HG02642 (cell line): ENCODE results near the gene OSBP2.
"Not testable (repeated sequence)": the region's sequence is repeated elsewhere in the genome, so short reads cannot be mapped to it uniquely, and the experiment has no call there.

Experiments used
- ATAC-seq: cut with Tn5 transposase; IDR thresholded peaks from one replicate; pipeline ENCODE4 v1.9.1; 2021; ENCODE audit warnings: mild to moderate bottlenecking; ENCODE audit not compliant: unreplicated experiment, poor library complexity

Gene OSBP2

DNA sequence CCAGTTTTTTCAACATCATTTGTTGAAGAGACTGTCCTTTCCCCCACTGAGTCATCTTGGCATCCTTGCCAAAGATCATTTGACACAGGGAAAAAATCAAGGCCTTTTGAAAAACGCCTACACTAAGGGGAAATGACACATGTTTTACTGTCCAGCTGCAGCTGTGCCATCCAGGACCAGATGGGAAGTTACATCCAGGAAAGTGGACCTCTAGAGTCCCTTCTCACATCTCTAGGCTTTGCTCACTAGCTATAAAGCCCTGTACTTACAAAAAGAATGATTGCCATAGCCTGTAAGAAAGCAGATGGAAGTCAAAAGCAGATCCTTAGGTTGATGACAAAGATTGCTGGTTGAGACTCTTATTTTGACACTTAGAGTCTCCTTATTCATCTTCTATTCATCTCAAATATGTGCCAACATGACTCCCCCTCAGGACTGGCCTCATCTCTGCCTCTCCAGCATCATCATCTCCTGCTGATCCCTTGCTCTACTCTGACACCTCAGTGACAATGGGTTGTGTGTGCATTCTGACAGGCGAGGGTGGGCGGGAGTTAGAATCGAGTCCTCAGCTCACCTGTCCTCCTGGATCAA, 22.8 kb downstream of the OSBP2 start:
- no peak for ATAC-seq

DNA sequence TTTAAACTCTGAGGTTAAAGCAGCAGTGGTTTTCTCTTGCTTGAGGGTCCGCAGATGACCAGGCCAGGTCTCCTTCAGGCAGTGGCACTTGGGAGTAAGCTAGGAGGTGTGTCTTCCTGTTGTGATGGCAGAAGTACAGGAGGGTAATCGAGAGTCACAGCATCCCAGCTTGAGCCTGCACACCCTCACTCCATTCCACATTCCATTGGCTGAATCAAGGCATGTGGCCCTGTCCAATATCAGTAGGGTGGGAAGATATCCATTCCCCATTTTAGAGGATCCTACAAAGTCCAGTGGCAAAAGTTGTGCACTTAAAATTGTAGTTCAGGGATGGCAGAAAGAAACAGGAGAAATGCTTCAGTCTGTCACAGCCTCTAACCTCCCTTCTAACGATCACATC, 23.3 kb downstream of the OSBP2 start:
- ATAC-seq, result no peak

DNA sequence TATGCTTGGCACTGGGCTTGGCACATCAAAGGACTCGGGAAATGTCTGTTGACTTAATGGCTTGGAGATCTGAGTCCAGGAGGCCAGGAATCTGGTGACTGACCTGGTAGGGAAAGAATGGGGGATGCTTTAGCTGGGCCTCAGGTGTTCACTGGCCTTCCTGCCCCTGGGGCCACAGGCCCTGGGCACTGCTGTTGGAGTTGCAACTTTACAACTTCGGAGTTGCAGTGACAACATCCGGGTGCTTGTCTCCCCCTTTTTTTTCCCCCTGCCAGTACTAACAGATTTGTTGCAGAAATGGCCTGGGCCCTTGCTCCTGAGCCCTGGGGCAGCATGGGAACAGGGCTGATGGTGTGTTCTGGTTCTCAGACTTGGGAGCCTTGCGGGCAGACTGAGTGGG, 23.8 kb downstream of the OSBP2 start:
- no peak for ATAC-seq

DNA sequence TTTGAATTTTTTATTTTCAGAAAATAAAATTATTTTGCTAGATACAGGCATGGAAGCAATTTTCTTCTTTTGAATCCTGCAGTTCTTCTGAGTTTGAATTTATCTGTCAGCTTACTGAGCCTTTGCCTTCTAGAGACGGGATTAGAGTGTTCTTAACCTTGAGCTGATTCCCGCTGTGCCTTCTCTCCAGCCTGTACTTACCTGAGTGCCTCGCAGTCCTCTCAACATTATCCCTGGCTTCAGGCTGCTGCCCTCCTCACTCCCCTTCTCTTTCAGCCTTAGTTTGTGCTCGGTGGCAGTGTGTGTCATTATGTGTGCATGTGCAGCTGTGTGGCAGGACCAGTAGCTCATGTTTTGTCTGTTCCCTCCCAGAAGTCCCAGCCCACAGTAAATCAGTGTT, 24.3 kb downstream of the OSBP2 start:
- ATAC-seq, result no peak

DNA sequence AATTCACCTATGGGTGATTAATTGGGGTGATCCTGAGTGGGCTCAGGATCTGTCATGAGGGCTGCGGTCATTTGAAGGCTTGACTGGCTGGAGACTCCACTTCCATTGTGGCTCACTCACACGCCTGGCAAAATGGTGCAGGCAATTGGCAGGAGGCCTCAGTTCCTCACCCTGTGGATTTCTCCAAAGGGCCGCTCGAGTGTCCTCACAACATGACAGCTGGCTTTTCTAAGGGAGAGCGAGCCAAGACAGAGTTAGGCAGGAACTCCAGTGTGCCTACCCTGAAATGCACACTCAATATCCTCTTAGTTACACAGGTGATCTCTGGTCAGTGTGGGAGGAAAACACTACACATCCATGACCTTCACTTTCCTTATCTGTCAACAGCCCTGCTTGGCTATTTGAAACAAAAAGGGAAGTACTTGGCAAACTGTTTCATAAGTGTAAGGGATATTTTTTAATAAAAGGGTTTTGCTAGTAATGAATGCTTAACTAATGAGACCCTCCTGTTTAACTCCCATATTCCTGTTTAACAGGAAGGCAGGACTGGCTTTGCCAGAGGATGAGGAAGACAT, 25.7 kb downstream of the OSBP2 start:
- ATAC-seq, result no peak

DNA sequence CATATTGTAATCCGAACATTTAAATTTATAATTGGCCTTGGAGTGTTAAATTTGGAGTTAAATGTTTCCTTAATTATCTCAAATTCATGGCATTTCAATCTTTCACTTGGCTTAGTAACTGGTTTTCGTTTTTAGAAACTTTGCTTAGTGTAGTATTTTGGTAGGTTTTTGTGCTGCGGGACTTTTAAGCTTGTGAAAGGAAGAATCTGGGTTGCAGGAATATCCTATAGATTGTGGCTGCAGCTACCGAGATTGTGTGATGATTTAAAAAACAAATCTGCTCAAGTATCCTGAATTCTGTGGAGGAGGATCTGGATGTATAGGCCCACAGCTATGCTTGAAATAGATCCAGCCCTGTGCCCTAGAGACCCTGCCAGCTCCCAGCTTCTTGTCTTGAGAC, 27.1 kb downstream of the OSBP2 start:
- ATAC-seq, result no peak

DNA sequence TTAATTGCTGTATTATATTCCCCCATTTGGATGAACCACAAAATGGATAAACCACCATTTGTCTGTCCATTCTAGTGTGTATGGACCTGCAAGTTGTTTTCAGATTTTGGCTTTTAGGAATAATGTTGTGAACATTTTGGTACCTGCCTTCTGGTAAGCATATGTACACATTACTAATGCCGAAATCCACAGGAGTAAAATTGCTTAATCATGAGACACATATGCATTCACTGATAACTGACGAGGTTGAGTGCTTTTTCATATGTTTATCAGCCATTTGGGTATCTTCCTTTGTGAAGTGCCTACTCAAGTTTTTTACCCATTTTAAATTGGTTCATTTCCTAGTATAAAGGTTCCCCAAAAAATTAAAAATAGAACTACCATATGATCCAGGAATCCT, 34.2 kb downstream of the OSBP2 start:
- ATAC-seq, result no peak

DNA sequence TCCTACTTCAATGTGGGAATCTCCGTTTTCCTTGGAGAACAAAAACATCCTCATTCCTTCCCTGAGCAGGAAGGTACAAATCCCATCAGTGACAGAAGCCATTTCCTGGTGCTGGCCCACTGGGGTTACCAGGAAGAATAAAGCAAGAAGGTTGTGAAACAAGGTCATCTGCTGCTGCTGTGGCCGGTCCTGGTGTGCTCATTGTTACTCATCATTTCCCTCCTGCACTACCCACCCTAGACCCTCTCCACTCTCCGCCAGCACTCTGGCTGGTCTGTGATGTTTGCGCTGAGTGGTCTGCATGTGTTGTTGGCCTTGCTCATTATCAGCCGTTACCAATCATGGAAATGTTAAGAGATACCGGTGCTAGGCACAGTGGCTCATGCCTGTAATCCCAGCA, 37.0 kb downstream of the OSBP2 start:
- ATAC-seq, result no peak

DNA sequence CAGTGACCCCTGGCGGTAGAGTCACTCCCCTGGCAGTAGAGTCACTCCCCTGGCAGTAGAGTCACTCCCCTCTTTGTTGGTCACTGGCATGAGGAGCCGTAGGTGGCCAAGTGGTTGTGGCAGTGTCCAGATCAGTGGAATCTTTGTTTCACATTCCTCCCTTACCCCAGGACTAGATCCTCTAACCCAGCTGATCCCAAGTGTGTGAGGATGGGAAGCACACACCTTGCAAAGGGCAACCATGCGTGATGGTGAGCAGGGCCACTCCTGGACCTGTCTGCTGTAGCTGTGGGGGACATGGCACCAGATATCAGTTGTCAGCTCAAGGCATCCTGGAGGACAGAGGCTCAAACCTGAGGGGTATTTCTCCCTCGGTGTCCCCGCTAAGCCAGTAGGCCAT, 37.8 kb downstream of the OSBP2 start:
- ATAC-seq, result no peak

DNA sequence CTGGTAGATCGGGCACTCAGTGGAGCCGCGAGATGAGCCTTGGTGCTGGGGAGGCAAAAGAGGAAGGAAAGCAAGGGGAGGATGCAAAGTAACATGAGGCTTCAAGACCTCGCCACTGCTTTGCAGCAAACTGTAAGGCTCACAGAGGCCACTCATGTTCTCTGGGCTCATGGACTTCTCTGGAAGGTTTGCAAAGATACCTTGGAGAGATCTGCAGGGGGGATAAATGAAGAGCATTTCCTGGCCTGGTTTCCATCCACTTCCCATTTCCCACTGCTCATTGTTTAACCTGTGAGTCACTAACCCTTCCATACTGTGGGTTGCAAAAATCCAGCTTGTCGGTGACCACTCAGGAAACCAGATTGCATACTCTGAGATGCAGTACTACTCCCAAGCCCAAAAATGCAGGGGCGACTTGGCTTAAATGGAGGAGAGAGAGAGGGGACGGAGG, 38.5 kb downstream of the OSBP2 start:
- no peak for ATAC-seq

DNA sequence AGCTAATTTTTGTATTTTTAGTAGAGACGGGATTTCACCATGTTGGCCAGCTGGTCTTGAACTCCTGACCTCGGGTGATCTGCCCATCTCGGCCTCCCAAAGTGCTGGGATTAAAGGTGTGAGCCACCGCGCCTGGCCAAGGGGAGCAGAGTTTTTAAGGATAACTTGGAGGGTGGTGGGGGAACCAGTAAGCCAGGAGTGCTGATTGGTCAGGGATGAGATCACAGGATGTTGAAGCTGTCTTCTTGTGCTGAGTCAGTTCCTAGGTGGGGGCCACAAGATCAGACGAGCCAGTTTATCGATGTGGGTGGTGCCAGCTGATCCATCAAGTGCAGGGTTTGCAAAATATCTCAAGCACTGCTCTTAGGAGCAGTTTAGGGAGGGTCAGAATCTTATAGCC, 45.3 kb downstream of the OSBP2 start:
- ATAC-seq, result not testable (repeated sequence)

DNA sequence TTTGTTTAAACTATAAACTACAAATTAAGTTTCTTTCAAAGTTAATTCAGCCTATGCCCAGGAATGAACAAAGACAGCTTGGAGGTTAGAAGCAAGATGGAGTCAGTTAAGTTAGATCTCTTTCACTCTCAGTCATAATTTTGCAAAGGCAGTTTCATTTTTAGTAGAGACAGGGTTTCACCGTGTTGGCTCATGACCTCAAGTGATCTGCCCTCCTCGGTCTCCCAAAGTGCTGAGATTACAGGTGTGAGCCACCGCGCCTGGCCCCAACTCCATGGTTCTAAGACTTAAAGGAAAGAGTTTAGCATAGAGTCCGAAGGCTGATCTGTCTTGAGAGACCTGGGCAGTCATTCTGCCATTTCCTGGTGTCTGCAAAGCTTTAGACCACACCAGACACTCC, 45.8 kb downstream of the OSBP2 start:
- ATAC-seq, result not testable (repeated sequence)

DNA sequence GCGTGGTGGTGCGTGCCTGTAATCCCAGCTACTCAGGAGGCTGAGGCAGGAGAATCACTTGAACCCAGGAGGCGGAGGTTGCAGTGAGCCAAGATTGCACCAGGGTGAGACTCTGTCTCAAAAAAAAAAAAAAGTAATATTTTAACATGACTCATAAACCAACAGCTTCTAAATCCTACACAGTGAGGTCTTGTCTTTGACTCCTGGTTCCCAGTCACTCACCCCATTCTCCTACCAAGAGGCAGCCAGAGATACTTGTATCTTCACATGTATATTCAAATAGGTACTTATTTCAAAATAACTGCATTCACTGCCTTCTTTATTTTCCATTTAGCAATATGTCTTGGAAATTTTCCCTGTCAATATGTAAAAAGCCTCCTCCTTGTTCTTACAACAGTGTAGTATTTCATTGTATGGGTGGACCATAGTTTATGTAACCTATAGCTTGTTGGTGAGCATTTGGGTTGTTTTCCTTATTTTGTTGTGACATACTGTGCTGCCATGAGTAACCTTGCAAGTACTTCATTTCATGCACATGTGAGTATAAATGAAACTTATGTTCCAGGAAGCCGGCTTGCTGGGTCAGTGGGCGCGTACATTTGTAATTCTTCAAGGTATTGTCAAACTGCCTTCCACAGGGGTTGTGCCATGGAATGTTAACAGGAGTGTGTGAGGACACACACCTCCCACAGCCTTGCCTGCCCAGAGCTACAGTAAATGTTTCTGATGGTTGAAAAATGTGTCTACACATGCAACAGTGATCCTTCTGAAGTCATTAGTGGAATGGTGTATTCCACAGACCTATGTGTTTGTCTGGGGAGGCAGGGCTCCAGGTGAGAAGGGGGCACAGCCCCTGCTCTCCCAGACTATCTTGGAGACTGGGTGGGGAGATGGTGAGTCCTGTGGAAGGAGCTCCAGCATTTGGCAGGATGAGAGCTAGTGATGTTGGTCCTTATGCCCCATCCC, 47.9 kb downstream of the OSBP2 start:
- ATAC-seq, result no peak

DNA sequence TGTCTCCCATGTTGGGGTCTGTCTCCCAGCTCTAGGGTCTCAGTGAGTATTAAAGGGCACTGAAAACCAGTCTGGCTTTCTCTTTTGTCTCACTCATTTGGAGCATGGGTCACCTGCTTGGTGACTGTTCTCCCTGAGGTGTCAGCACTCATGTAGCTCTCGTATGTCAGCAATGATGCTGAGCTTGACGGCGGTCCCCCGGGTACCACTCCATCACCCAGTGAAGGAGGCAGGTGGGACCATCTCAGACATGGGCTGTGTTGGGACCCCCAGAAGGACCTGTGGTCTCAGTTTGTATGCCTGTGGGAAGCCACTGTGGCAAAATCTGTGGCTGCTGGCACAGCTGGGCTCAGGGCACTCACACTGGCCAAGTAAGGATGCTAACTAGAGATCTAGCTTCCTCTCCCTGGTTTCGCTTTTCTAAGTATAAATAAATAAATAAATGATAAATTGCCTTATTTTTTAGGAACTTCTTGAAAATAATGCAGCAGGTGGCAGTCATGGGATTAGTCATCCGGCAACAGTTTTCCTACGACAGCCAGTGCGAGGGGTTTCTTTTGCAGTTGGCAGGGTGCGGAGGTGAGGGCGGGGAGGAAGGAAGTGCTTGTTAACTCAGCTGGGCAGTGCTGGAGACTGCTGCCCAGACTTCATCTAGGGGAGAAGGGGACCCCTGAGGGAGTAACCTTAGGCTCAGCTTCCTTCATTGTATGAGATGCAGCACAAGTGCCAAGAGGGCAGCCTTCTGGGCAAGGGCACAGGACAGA, 48.8 kb downstream of the OSBP2 start:
- ATAC-seq, result no peak

DNA sequence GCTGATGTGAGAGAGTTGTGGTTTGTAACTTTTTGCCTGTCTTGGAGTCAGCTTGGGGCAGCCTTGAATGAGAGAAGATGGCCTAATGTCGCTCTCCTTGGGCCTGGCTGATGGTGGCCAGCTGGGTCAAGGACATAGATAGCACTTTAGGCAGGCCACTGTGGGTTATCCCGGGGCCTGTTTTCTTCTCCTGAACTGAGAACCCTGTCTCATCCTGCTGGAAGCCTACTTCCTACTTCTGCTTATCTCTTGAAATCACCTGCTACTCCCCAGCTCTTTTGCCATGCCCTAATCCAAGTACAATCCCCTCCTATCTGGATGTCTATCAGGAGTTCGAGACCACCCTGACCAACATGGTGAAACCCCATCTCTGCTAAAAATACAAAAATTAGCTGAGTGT, 49.5 kb downstream of the OSBP2 start:
- ATAC-seq, result no peak

DNA sequence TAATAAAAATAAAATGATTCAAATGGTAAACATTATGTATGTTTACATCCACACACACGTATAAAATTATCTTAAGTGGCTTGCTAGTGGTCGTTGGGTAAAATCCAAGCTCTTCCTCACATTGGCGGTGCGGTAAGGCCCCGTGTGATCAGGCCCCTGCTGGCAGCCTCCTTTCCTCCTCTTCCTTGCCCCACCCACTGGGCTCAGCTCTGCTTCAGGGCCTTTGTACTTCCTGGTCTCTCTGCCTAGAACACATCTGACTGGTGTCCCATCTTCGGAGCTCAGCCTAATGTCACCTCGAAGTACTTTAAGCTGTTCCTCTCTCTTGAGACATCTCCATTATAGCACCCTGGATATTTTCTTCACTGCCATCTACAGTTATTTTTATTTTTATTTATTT, 52.8 kb downstream of the OSBP2 start:
- ATAC-seq, result no peak

DNA sequence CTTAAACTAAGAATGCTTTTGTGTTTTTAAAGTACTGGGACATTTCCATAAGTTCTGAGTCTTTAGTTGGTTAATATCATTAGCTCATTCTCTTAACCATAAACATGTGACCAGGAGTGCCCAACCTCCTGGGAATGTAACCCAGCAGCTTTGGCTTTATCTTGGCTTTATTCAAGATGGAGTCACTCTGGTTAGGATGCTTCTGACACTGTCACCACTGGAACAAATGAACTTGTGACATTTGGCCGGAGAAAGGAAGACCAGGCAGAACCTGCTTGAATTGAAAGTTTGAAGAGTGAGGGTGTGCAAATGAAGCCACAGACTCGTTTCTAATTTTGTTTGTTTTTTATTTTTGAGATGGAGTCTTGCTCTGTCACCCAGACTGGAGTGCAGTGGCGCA, 54.6 kb downstream of the OSBP2 start:
- no peak for ATAC-seq

DNA sequence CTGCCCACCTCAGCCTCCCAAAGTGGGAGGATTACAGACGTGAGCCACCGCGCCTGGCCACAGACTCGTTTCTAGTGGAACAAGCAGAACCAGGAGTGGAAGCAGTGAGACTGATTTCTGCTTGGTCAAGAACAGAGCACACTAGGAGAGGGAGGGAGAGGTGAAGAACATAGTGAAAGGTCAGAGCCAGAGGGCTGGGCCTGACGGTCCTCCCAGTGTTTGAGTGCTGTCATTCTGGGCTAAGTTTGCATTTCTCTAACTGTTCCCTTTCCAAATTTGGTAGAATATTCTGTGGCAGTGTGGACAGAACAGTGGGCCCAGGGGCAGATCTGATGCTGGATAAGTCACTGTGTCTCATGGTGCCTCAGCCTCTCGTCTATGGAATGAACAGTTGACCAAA, 55.2 kb downstream of the OSBP2 start:
- no peak for ATAC-seq

DNA sequence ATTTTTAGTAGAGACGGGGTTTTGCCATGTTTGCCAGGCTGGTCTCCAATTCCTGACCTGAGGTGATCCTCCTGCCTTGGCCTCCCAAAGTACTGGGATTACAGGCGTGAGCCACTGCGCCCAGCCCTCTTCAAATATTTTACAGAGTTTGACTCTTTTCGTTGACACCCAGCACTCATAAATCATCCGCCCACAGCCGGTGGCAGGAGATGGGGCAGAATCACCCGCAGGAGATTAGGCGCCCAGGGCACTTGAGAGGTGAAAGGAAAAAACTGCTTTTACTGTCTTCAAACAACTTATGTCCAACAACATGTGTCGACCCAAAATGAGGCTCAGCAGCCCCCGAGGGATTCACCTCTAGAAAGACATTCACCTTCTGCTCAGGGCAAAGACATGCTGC, 56.9 kb downstream of the OSBP2 start:
- no peak for ATAC-seq

DNA sequence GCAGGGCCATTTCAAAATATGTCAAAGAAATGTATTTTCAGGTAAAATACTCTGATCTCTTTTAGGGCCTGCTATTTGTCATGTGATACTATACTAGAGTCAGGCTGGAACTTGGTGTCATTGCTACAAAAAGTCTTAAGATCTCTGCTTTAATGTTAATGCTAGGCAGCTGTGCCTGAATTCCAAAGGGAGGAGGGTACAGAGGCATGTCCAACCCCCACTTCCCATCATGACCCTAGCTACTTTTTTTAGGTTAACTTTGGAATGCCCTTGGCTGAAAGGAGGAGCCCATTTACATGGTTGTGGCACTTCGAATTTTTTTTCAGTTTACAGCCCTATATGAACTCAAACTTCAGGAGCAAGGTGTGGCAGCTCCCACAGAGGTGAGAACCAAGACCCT, 58.1 kb downstream of the OSBP2 start:
- no peak for ATAC-seq

DNA sequence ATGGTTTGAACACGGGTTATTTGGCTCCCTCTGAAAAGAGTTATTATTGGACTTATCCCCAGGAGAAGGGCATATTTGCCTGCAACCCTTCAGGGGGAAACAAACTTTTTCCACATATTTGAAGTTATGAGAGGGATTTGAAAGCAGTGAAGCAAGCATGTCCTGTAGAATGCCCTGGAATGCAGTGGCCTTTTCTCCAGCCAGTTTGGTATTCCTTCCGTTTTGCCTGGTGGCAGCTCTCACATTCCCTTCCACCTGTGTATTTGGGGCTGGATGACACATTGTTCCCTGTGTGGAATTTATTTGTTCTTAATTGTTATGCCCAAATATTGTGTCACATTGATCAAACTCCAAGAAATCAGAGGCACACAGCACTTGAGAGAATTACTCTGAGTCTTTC, 59.0 kb downstream of the OSBP2 start:
- ATAC-seq, result no peak
